ENCODE measurements around the gene ZNF292.

Gene ZNF292

GRCh38 chr6:87154993-87155841, at the start of gene ZNF292:
Gene ZNF292, plus strand, starts transcription at chr6:87155565. Its CDS starts 27 bp downstream, at chr6:87155592.
- Histone ChIP-seq H3K36me3 (ENCODE audit: control insufficient read depth in 1 of 2, insufficient read depth in 2 of 2, low read length in 2 of 2) (peaks cover 0 to 3% of the 10 kb centered on the region in 2 donors), H3K27me3 (ENCODE audit: low read depth, low read length) (no peaks in the 10 kb centered on the region), H3K27ac (ENCODE audit: low read length) (peak within 1 kb of the TSS; percentile 91), H3K4me1 (ENCODE audit: control insufficient read depth in 1 of 2, insufficient read depth in 2 of 2, low read length in 2 of 2) (peaks cover 10 to 30% of the 10 kb centered on the region in 2 donors), H3K4me3 (ENCODE audit: low read depth in 1 of 2, low read length in 2 of 2) (peak within 1 kb of the TSS; percentile 81 to 96), H3K9me3 (ENCODE audit: control insufficient read depth in 1 of 2, low read length in 2 of 2) (no peaks in the 10 kb centered on the region)

GRCh38 chr6:87105823-87106222, 49.5 kb upstream of the ZNF292 start:
- Histone ChIP-seq H3K9me3 (ENCODE audit: control insufficient read depth in 1 of 2, low read length in 2 of 2) (no peaks in the 10 kb centered on the region), H3K36me3 (ENCODE audit: control insufficient read depth in 1 of 2, insufficient read depth in 2 of 2, low read length in 2 of 2) (no peaks in the 10 kb centered on the region), H3K27ac (ENCODE audit: low read length) (no peak overlapping the region), H3K27me3 (ENCODE audit: low read depth, low read length) (no peaks in the 10 kb centered on the region), H3K4me3 (ENCODE audit: low read depth in 1 of 2, low read length in 2 of 2) (no peak overlapping the region), H3K4me1 (ENCODE audit: control insufficient read depth in 1 of 2, insufficient read depth in 2 of 2, low read length in 2 of 2) (peaks cover 0 to 9% of the 10 kb centered on the region in 2 donors)

- H3K36me3 ChIP-seq (ENCODE audit: control insufficient read depth in 1 of 2, insufficient read depth in 2 of 2, low read length in 2 of 2), result no peaks in the 10 kb centered on the region
- no peaks in the 10 kb centered on the region for H3K4me1 ChIP-seq (ENCODE audit: control insufficient read depth in 1 of 2, insufficient read depth in 2 of 2, low read length in 2 of 2)
- H3K27me3 ChIP-seq (ENCODE audit: low read depth, low read length), result no peaks in the 10 kb centered on the region
- H3K27ac ChIP-seq (ENCODE audit: low read length), result no peak overlapping the region
- no peak overlapping the region for H3K4me3 ChIP-seq (ENCODE audit: low read depth in 1 of 2, low read length in 2 of 2)
- H3K9me3 ChIP-seq (ENCODE audit: control insufficient read depth in 1 of 2, low read length in 2 of 2), result no peaks in the 10 kb centered on the region
These were observed 44.7 kb upstream of the ZNF292 start for GRCh38 chr6:87110636-87111035.

GRCh38 chr6:87115402-87116135, 39.8 kb upstream of the ZNF292 start:
- H3K4me3 ChIP-seq (ENCODE audit: low read depth in 1 of 2, low read length in 2 of 2), result no peak overlapping the region
- H3K9me3 ChIP-seq (ENCODE audit: control insufficient read depth in 1 of 2, low read length in 2 of 2), result no peaks in the 10 kb centered on the region
- H3K36me3 ChIP-seq (ENCODE audit: control insufficient read depth in 1 of 2, insufficient read depth in 2 of 2, low read length in 2 of 2), result no peaks in the 10 kb centered on the region
- no peaks in the 10 kb centered on the region for H3K4me1 ChIP-seq (ENCODE audit: control insufficient read depth in 1 of 2, insufficient read depth in 2 of 2, low read length in 2 of 2)
- no peak overlapping the region for H3K27ac ChIP-seq (ENCODE audit: low read length)
- H3K27me3 ChIP-seq (ENCODE audit: low read depth, low read length), result no peaks in the 10 kb centered on the region

GRCh38 chr6:87116922-87117321, 38.4 kb upstream of the ZNF292 start:
- H3K4me3 ChIP-seq (ENCODE audit: low read depth in 1 of 2, low read length in 2 of 2), result no peak overlapping the region
- H3K27me3 ChIP-seq (ENCODE audit: low read depth, low read length), result no peaks in the 10 kb centered on the region
- H3K9me3 ChIP-seq (ENCODE audit: control insufficient read depth in 1 of 2, low read length in 2 of 2), result no peaks in the 10 kb centered on the region
- H3K4me1 ChIP-seq (ENCODE audit: control insufficient read depth in 1 of 2, insufficient read depth in 2 of 2, low read length in 2 of 2), result no peaks in the 10 kb centered on the region
- H3K36me3 ChIP-seq (ENCODE audit: control insufficient read depth in 1 of 2, insufficient read depth in 2 of 2, low read length in 2 of 2), result no peaks in the 10 kb centered on the region
- no peak overlapping the region for H3K27ac ChIP-seq (ENCODE audit: low read length)

- no peak overlapping the region for H3K4me3 ChIP-seq (ENCODE audit: low read depth in 1 of 2, low read length in 2 of 2)
- H3K4me1 ChIP-seq (ENCODE audit: control insufficient read depth in 1 of 2, insufficient read depth in 2 of 2, low read length in 2 of 2), result no peaks in the 10 kb centered on the region
- H3K36me3 ChIP-seq (ENCODE audit: control insufficient read depth in 1 of 2, insufficient read depth in 2 of 2, low read length in 2 of 2), result no peaks in the 10 kb centered on the region
- H3K27ac ChIP-seq (ENCODE audit: low read length), result no peak overlapping the region
- no peaks in the 10 kb centered on the region for H3K27me3 ChIP-seq (ENCODE audit: low read depth, low read length)
- no peaks in the 10 kb centered on the region for H3K9me3 ChIP-seq (ENCODE audit: control insufficient read depth in 1 of 2, low read length in 2 of 2)
These were observed 37.3 kb upstream of the ZNF292 start for GRCh38 chr6:87118054-87118453.

GRCh38 chr6:87122477-87122876, 32.9 kb upstream of the ZNF292 start:
- Histone ChIP-seq H3K4me1 (ENCODE audit: control insufficient read depth in 1 of 2, insufficient read depth in 2 of 2, low read length in 2 of 2) (no peaks in the 10 kb centered on the region), H3K27me3 (ENCODE audit: low read depth, low read length) (no peaks in the 10 kb centered on the region), H3K4me3 (ENCODE audit: low read depth in 1 of 2, low read length in 2 of 2) (peak overlapping the region in 1 of 2 donors; percentile 11), H3K9me3 (ENCODE audit: control insufficient read depth in 1 of 2, low read length in 2 of 2) (no peaks in the 10 kb centered on the region), H3K27ac (ENCODE audit: low read length) (no peak overlapping the region), H3K36me3 (ENCODE audit: control insufficient read depth in 1 of 2, insufficient read depth in 2 of 2, low read length in 2 of 2) (no peaks in the 10 kb centered on the region)

- Histone ChIP-seq H3K27ac (ENCODE audit: low read length) (no peak overlapping the region), H3K4me1 (ENCODE audit: control insufficient read depth in 1 of 2, insufficient read depth in 2 of 2, low read length in 2 of 2) (no peaks in the 10 kb centered on the region), H3K9me3 (ENCODE audit: control insufficient read depth in 1 of 2, low read length in 2 of 2) (no peaks in the 10 kb centered on the region), H3K27me3 (ENCODE audit: low read depth, low read length) (no peaks in the 10 kb centered on the region), H3K36me3 (ENCODE audit: control insufficient read depth in 1 of 2, insufficient read depth in 2 of 2, low read length in 2 of 2) (no peaks in the 10 kb centered on the region), H3K4me3 (ENCODE audit: low read depth in 1 of 2, low read length in 2 of 2) (no peak overlapping the region)
These were observed 31.3 kb upstream of the ZNF292 start for GRCh38 chr6:87124074-87124473.

GRCh38 chr6:87126501-87126900, 28.9 kb upstream of the ZNF292 start:
- H3K4me1 ChIP-seq (ENCODE audit: control insufficient read depth in 1 of 2, insufficient read depth in 2 of 2, low read length in 2 of 2), result no peaks in the 10 kb centered on the region
- H3K9me3 ChIP-seq (ENCODE audit: control insufficient read depth in 1 of 2, low read length in 2 of 2), result peaks cover 0 to 5% of the 10 kb centered on the region in 2 donors
- H3K4me3 ChIP-seq (ENCODE audit: low read depth in 1 of 2, low read length in 2 of 2), result no peak overlapping the region
- H3K36me3 ChIP-seq (ENCODE audit: control insufficient read depth in 1 of 2, insufficient read depth in 2 of 2, low read length in 2 of 2), result no peaks in the 10 kb centered on the region
- no peaks in the 10 kb centered on the region for H3K27me3 ChIP-seq (ENCODE audit: low read depth, low read length)
- H3K27ac ChIP-seq (ENCODE audit: low read length), result no peak overlapping the region

- Histone ChIP-seq H3K27ac (ENCODE audit: low read length) (no peak overlapping the region), H3K9me3 (ENCODE audit: control insufficient read depth in 1 of 2, low read length in 2 of 2) (peaks cover 0 to 6% of the 10 kb centered on the region in 2 donors), H3K4me3 (ENCODE audit: low read depth in 1 of 2, low read length in 2 of 2) (no peak overlapping the region), H3K4me1 (ENCODE audit: control insufficient read depth in 1 of 2, insufficient read depth in 2 of 2, low read length in 2 of 2) (no peaks in the 10 kb centered on the region), H3K27me3 (ENCODE audit: low read depth, low read length) (no peaks in the 10 kb centered on the region), H3K36me3 (ENCODE audit: control insufficient read depth in 1 of 2, insufficient read depth in 2 of 2, low read length in 2 of 2) (no peaks in the 10 kb centered on the region)
These were observed 27.6 kb upstream of the ZNF292 start for GRCh38 chr6:87127737-87128136.

GRCh38 chr6:87136963-87137362, 18.4 kb upstream of the ZNF292 start:
- H3K4me1 ChIP-seq (ENCODE audit: control insufficient read depth in 1 of 2, insufficient read depth in 2 of 2, low read length in 2 of 2), result no peaks in the 10 kb centered on the region
- no peaks in the 10 kb centered on the region for H3K9me3 ChIP-seq (ENCODE audit: control insufficient read depth in 1 of 2, low read length in 2 of 2)
- no peak overlapping the region for H3K4me3 ChIP-seq (ENCODE audit: low read depth in 1 of 2, low read length in 2 of 2)
- H3K27ac ChIP-seq (ENCODE audit: low read length), result no peak overlapping the region
- H3K36me3 ChIP-seq (ENCODE audit: control insufficient read depth in 1 of 2, insufficient read depth in 2 of 2, low read length in 2 of 2), result no peaks in the 10 kb centered on the region
- H3K27me3 ChIP-seq (ENCODE audit: low read depth, low read length), result no peaks in the 10 kb centered on the region
